Mucosa of descending colon (tissue), 3 donors: ENCODE results near the gene ASCC2. TPM values are rescaled to one million over a fixed set of nuclear protein-coding genes. Genes with fewer than 3 reads are reported as not detected.

ENCODE experiments used
- ATAC-seq: fragments of 200-7000 bp; cut with Tn5 transposase; one replicate; pipeline ENCODE4 v1.9.1; 2020; ENCODE audit warnings: mild to moderate bottlenecking, moderate library complexity
- DNase-seq, 3 donors: peaks; one replicate each; pipeline ENCODE4 v3.0.0-alpha.2; 2020
- H3K36me3 ChIP-seq: fragments of 200-600 bp; one replicate; pipeline ENCODE4 v1.8.0; 2021; ENCODE audit warnings: low read depth, mild to moderate bottlenecking
- H3K4me1 ChIP-seq: fragments of 200-600 bp; one replicate; pipeline ENCODE4 v1.8.0; 2021; ENCODE audit warnings: low read depth, mild to moderate bottlenecking
- H3K4me3 ChIP-seq: fragments of 200-600 bp; one replicate; pipeline ENCODE4 v1.8.0; 2021; ENCODE audit warnings: mild to moderate bottlenecking
- H3K9me3 ChIP-seq: fragments of 200-600 bp; one replicate; pipeline ENCODE4 v1.8.0; 2021; ENCODE audit warnings: mild to moderate bottlenecking
- CTCF ChIP-seq: fragments of 200-600 bp; IDR thresholded peaks from one replicate; pipeline ENCODE4 v1.8.0; 2022; ENCODE audit warnings: antibody characterized with exemption, mild to moderate bottlenecking
- intact Hi-C, 2 donors: fragments of 100-400 bp; cut with DNase I in 1 of 2; cut with micrococcal nuclease in 1 of 2; formaldehyde crosslinking; loops; one replicate each; pipeline versions ENCODE4 v1.11.0 to v1.11.1; 2022; cut with DNase I, micrococcal nuclease
- total RNA-seq, 3 donors: library from RNA; stranded (reverse); fragmentation: NEBNext Ultra II Directional in 2 of 3; extraction: Animal tissue kit (Norgen Biotek cat#: 25700) in 2 of 3; gene quantifications; one replicate each; pipeline versions ENCODE4 v1.2.1 to v1.2.4, GENCODE V29; 2021 to 2023
- donor health status: DM: no; HTN: no; CAD: no; lungs with moderate emphysema.
- donor health status: DM: no; HTN: no; CAD: no.
- donor health status: DM: no; HTN: yes; CAD: no.

Gene ASCC2
- total RNA-seq, 3 donors from 2014 or later: 61.3 to 81.0 (median 63.5) TPM

GRCh38 chr22:29768052-29768693 is 69.9 kb downstream of the ASCC2 start:
- Histone ChIP-seq H3K9me3 (no peaks in the 10 kb centered on the region), H3K4me3 (peak overlapping the region; percentile 62), H3K36me3 (no peaks in the 10 kb centered on the region), H3K4me1 (peaks cover 20% of the 10 kb centered on the region)
- ATAC-seq (no peak), DNase-seq (peak in 1 of 3 donors; percentile 14)
- no peak for TF ChIP-seq CTCF
- intact Hi-C loops: no loop called here

- Histone ChIP-seq H3K9me3 (no peaks in the 10 kb centered on the region), H3K36me3 (no peaks in the 10 kb centered on the region), H3K4me1 (peaks cover 20% of the 10 kb centered on the region), H3K4me3 (peak within 1 kb of the TSS; percentile 62)
- ATAC-seq: peak; percentile 82
- intact Hi-C loops: no loop called here
- peak; percentile 93 to 96 (median 96) for DNase-seq
- TF ChIP-seq CTCF: no peak
Measured at GRCh38 chr22:29767171-29768051, 70.7 kb downstream of the ASCC2 start, which contains the start of gene UQCR10. TSS of gene UQCR10 (plus strand) at chr22:29767369. CDS start at chr22:29767399, 30 bp downstream.

GRCh38 chr22:29766632-29767170 is 71.4 kb downstream of the ASCC2 start, which contains the start of gene ZMAT5:
TSS of gene ZMAT5 (minus strand) at chr22:29767007. CDS start at chr22:29748544, 18,463 bp downstream.
- peak within 1 kb of the TSS; percentile 62 for H3K4me3 ChIP-seq
- intact Hi-C loops: no loop called here
- DNase-seq: peak; percentile 95 to 97 (median 96)
- H3K9me3 ChIP-seq: no peaks in the 10 kb centered on the region
- no peaks in the 10 kb centered on the region for H3K36me3 ChIP-seq
- H3K4me1 ChIP-seq: peaks cover 20% of the 10 kb centered on the region
- no peak for TF ChIP-seq CTCF
- peak; percentile 98 for ATAC-seq

- intact Hi-C loops: no loop called here
- ATAC-seq: peak; percentile 53
Measured at GRCh38 chr22:29765905-29766631, 72.0 kb downstream of the ASCC2 start.

More at GRCh38 chr22:29765905-29766631, 72.0 kb downstream of the ASCC2 start:
- Histone ChIP-seq H3K4me3 (peak overlapping the region; percentile 20), H3K36me3 (no peaks in the 10 kb centered on the region), H3K9me3 (no peaks in the 10 kb centered on the region), H3K4me1 (peaks cover 20% of the 10 kb centered on the region)
- DNase-seq: peak in 1 of 3 donors; percentile 60
- no peak for TF ChIP-seq CTCF
